ENCODE data around the gene IGFL1.

DNA sequence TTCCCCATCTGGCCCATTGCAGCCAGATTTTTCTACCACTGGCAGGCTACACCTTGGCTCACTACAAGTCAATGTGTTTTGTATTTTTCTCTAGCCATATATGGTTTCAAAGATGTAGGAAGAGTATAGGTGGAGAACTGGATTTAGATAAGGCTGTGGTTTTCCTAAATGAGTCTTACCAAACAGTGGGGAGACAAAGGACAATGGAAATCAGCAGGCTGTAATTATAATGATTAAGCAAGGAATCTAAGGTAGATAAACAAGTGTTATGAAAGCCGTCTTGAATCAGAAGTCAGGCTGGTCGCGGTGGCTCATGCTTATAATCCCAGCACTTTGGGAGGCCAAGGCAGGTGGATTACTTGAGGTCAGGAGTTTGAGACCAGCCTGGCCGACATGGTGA is 11.2 kb downstream of the IGFL1 start:
- TF ChIP-seq, protein P1, sequence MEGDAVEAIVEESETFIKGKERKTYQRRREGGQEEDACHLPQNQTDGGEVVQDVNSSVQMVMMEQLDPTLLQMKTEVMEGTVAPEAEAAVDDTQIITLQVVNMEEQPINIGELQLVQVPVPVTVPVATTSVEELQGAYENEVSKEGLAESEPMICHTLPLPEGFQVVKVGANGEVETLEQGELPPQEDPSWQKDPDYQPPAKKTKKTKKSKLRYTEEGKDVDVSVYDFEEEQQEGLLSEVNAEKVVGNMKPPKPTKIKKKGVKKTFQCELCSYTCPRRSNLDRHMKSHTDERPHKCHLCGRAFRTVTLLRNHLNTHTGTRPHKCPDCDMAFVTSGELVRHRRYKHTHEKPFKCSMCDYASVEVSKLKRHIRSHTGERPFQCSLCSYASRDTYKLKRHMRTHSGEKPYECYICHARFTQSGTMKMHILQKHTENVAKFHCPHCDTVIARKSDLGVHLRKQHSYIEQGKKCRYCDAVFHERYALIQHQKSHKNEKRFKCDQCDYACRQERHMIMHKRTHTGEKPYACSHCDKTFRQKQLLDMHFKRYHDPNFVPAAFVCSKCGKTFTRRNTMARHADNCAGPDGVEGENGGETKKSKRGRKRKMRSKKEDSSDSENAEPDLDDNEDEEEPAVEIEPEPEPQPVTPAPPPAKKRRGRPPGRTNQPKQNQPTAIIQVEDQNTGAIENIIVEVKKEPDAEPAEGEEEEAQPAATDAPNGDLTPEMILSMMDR (IDR thresholded peaks at IDR 0.05): no peak
- no peak for TF ChIP-seq POLR2AphosphoS5 (IDR thresholded peaks at IDR 0.05)
- TF ChIP-seq POLR2A (IDR thresholded peaks at IDR 0.05): no peak
- TF ChIP-seq EP300 (IDR thresholded peaks at IDR 0.05; ENCODE audit: low read depth): no peak

Measured in transverse colon (tissue), 4 donors.